Astrocyte (in vitro differentiated cells and primary cell): Measurements from ENCODE around the gene PTPRN2.

Source experiments
- EZH2 ChIP-seq: IDR thresholded peaks from 2 replicates; pipeline ENCODE4 v1.6.1; 2012; ENCODE audit warnings: mild to moderate bottlenecking, low read length, inconsistent platforms; ENCODE audit not compliant: insufficient read depth
- TF ChIP-seq, protein P1 (sequence below): IDR thresholded peaks from 2 replicates; pipeline ENCODE4 v1.5.1; 2011; ENCODE audit warnings: low read depth, mild to moderate bottlenecking, inconsistent platforms, low read length, moderate library complexity; ENCODE audit not compliant: insufficient read depth

GRCh38 chr7:158560386-158560785 is 27.2 kb downstream of the PTPRN2 start:
- TF ChIP-seq, protein P1, sequence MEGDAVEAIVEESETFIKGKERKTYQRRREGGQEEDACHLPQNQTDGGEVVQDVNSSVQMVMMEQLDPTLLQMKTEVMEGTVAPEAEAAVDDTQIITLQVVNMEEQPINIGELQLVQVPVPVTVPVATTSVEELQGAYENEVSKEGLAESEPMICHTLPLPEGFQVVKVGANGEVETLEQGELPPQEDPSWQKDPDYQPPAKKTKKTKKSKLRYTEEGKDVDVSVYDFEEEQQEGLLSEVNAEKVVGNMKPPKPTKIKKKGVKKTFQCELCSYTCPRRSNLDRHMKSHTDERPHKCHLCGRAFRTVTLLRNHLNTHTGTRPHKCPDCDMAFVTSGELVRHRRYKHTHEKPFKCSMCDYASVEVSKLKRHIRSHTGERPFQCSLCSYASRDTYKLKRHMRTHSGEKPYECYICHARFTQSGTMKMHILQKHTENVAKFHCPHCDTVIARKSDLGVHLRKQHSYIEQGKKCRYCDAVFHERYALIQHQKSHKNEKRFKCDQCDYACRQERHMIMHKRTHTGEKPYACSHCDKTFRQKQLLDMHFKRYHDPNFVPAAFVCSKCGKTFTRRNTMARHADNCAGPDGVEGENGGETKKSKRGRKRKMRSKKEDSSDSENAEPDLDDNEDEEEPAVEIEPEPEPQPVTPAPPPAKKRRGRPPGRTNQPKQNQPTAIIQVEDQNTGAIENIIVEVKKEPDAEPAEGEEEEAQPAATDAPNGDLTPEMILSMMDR, result no peak
- TF ChIP-seq EZH2, result no peak
